ENCODE data around the gene SYP.

DNA sequence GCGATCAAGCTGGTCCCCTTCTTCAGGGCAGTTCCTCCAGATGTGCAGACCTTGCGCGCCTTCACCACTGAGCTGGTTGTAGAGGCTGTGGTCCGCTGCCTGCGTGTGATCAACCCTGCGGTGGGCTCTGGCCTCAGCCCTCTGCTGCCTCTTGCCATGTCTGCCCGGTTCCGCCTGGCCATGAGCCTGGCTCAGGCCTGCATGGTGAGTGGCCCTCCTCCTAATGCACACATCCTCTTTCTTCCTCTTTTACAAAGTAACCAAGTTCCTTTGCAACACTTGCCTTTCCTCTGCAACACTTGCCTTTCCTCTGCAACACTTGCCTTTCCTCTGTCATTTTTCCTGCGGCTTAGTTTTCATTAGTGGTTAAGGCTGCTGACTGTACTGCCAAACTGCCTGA, 37.1 kb upstream of the SYP start:
- TF ChIP-seq, protein P1, sequence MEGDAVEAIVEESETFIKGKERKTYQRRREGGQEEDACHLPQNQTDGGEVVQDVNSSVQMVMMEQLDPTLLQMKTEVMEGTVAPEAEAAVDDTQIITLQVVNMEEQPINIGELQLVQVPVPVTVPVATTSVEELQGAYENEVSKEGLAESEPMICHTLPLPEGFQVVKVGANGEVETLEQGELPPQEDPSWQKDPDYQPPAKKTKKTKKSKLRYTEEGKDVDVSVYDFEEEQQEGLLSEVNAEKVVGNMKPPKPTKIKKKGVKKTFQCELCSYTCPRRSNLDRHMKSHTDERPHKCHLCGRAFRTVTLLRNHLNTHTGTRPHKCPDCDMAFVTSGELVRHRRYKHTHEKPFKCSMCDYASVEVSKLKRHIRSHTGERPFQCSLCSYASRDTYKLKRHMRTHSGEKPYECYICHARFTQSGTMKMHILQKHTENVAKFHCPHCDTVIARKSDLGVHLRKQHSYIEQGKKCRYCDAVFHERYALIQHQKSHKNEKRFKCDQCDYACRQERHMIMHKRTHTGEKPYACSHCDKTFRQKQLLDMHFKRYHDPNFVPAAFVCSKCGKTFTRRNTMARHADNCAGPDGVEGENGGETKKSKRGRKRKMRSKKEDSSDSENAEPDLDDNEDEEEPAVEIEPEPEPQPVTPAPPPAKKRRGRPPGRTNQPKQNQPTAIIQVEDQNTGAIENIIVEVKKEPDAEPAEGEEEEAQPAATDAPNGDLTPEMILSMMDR (IDR thresholded peaks at IDR 0.05) = no peak
- TF ChIP-seq POLR2A (IDR thresholded peaks at IDR 0.05) = no peak
- no peak for TF ChIP-seq POLR2AphosphoS5 (IDR thresholded peaks at IDR 0.05)

All from suprapubic skin (tissue), 4 donors.